Neural progenitor cell (in vitro differentiated cells): Measurements from ENCODE around the gene AQR.

Experiments
- EZH2 ChIP-seq: fragments of 200-600 bp; sonication (generic); IDR thresholded peaks from 2 replicates; pipeline ENCODE4 v1.6.1; 2017; ENCODE audit warnings: antibody characterized with exemption, mild to moderate bottlenecking, moderate library complexity
- EZH2phosphoT487 ChIP-seq: fragments of 200-600 bp; sonication (generic); IDR thresholded peaks from 2 replicates; pipeline ENCODE4 v1.6.1; 2017; ENCODE audit warnings: antibody characterized with exemption
- TF ChIP-seq, protein P1 (sequence below): fragments of 200-600 bp; sonication (generic); IDR thresholded peaks from 2 replicates; pipeline ENCODE4 v1.5.1; 2017; ENCODE audit warnings: antibody characterized with exemption, mild to moderate bottlenecking

DNA sequence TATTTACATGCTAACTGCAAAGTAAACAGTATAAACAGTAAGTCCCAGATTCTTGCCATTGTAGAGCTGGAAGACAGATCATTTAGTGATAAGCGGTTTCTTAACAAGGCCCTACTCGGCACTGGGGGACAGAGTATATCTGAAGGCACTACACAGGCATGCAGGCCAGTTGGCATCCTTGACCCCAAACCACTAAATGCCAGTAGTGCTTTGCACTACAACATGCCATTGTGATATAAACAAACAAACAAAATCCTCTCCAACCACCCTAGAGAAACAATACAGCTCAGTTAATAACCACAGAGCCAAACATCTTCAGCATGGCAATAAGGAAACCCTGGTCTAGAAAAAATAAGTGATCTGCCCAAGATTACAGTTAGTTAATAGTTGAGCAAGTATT lies 5.3 kb downstream of the AQR start:
- TF ChIP-seq, protein P1, sequence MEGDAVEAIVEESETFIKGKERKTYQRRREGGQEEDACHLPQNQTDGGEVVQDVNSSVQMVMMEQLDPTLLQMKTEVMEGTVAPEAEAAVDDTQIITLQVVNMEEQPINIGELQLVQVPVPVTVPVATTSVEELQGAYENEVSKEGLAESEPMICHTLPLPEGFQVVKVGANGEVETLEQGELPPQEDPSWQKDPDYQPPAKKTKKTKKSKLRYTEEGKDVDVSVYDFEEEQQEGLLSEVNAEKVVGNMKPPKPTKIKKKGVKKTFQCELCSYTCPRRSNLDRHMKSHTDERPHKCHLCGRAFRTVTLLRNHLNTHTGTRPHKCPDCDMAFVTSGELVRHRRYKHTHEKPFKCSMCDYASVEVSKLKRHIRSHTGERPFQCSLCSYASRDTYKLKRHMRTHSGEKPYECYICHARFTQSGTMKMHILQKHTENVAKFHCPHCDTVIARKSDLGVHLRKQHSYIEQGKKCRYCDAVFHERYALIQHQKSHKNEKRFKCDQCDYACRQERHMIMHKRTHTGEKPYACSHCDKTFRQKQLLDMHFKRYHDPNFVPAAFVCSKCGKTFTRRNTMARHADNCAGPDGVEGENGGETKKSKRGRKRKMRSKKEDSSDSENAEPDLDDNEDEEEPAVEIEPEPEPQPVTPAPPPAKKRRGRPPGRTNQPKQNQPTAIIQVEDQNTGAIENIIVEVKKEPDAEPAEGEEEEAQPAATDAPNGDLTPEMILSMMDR = no peak
- TF ChIP-seq EZH2phosphoT487 = no peak
- TF ChIP-seq EZH2 = no peak
